B cell (primary cell): ENCODE measurements around the gene PALLD. TPM values are rescaled to one million over a fixed set of nuclear protein-coding genes. Genes with fewer than 3 reads are reported as not detected.

Experiments used
- ATAC-seq: fragments of 200-7000 bp; cut with Tn5 transposase; one replicate; pipeline ENCODE4 v1.10.0; 2021; ENCODE audit warnings: low read depth, mild to moderate bottlenecking, moderate number of reproducible peaks, moderate library complexity
- CTCF ChIA-PET: fragments of 350-600 bp; sonication (Branson Sonifier 250); formaldehyde crosslinking; loops from one replicate; lab custom pipeline; 2021; ENCODE audit warnings: antibody characterized with exemption, inconsistent platforms; lab: Charles Lee
- POLR2A ChIA-PET: fragments of 350-600 bp; sonication (Branson Sonifier 250); formaldehyde crosslinking; loops from one replicate; lab custom pipeline; 2021; ENCODE audit warnings: antibody characterized with exemption; lab: Charles Lee
- DNase-seq: peaks from one replicate; pipeline ENCODE4 v3.0.0; 2013
- H2AFZ ChIP-seq: 2 replicates; pipeline ENCODE4 v1.6.1; 2012; ENCODE audit warnings: mild to moderate bottlenecking, low read depth, low read length; ENCODE audit not compliant: insufficient read depth, poor library complexity, severe bottlenecking
- H3K27ac ChIP-seq, 2 donors: 1 replicate in 1 of 2; 2 replicates in 1 of 2; pipeline ENCODE4 v1.5.1; 2012 to 2013; ENCODE audit warnings: low read length in 2 of 2, mild to moderate bottlenecking in 2 of 2, moderate library complexity in 1 of 2
- H3K27me3 ChIP-seq, 4 experiments: fragments of 200-600 bp in 1 of 4; sonication (generic) in 1 of 4; replicated peaks in 1 of 4; 1 replicate in 2 of 4; 2 replicates in 2 of 4; pipeline versions ENCODE4 v1.6.1 to v1.7.0; 2013 to 2016; ENCODE audit warnings: low read length in 3 of 4, mild to moderate bottlenecking in 2 of 4, mixed read lengths in 1 of 4, moderate library complexity in 1 of 4; ENCODE audit not compliant: insufficient read depth in 4 of 4, control insufficient read depth in 3 of 4; ENCODE audit errors: control extremely low read depth in 1 of 4
- H3K36me3 ChIP-seq, 2 experiments: replicated peaks in 1 of 2; 1 replicate in 1 of 2; 2 replicates in 1 of 2; pipeline versions ENCODE4 v1.6.1 to v1.7.1; 2013; ENCODE audit warnings: low read length in 1 of 2; ENCODE audit not compliant: insufficient read depth in 2 of 2, control insufficient read depth in 1 of 2; ENCODE audit errors: control extremely low read depth in 1 of 2, extremely low read depth in 1 of 2
- H3K4me1 ChIP-seq, 2 donors: fragments of 200-600 bp in 1 of 2; sonication (generic) in 1 of 2; 1 replicate in 1 of 2; 2 replicates in 1 of 2; pipeline versions ENCODE4 v1.5.1 to v1.6.1; 2013 to 2017; ENCODE audit warnings: low read length in 2 of 2; ENCODE audit not compliant: control insufficient read depth in 2 of 2, insufficient read depth in 2 of 2
- H3K4me2 ChIP-seq: replicated peaks from 2 replicates; pipeline ENCODE3; 2012; ENCODE audit warnings: mild to moderate bottlenecking, low read depth, low read length; ENCODE audit not compliant: poor library complexity, severe bottlenecking
- H3K4me3 ChIP-seq, 5 experiments: fragments of 200-600 bp in 1 of 5; sonication (generic) in 1 of 5; 1 replicate in 3 of 5; 2 replicates in 2 of 5; pipeline versions ENCODE4 v1.5.1 to v1.7.0; 2011 to 2016; ENCODE audit warnings: low read length in 4 of 5, mild to moderate bottlenecking in 4 of 5, low read depth in 2 of 5, control low read depth in 1 of 5, moderate library complexity in 1 of 5; ENCODE audit not compliant: insufficient read depth in 1 of 5; ENCODE audit errors: control extremely low read depth in 1 of 5, extremely low read depth in 1 of 5
- H3K79me2 ChIP-seq: fragments of 200-600 bp; sonication (generic); one replicate; pipeline ENCODE4 v1.6.0; 2016; ENCODE audit warnings: low read length; ENCODE audit not compliant: control insufficient read depth, insufficient read depth
- H3K9ac ChIP-seq: fragments of 200-600 bp; sonication (generic); 2 replicates; pipeline ENCODE4 v1.6.1; 2017; ENCODE audit warnings: mild to moderate bottlenecking, low read length, moderate library complexity
- H3K9me3 ChIP-seq, 3 donors: one replicate each; pipeline versions ENCODE4 v1.6.1 to v1.7.1; 2013; ENCODE audit warnings: low read length in 2 of 3; ENCODE audit not compliant: control insufficient read depth in 2 of 3, insufficient read depth in 1 of 3; ENCODE audit errors: control extremely low read depth in 1 of 3
- H4K20me1 ChIP-seq: 2 replicates; pipeline ENCODE4 v1.6.0; 2012; ENCODE audit warnings: mild to moderate bottlenecking, low read length; ENCODE audit not compliant: insufficient read depth, control insufficient read depth, poor library complexity, severe bottlenecking
- H3K27ac Mint-ChIP-seq: one replicate; pipeline ENCODE4 v1.8.0; 2021; ENCODE audit warnings: mixed read lengths
- H3K27me3 Mint-ChIP-seq: one replicate; pipeline ENCODE4 v1.8.0; 2021; ENCODE audit warnings: mixed read lengths
- H3K4me1 Mint-ChIP-seq: one replicate; pipeline ENCODE4 v1.8.0; 2021; ENCODE audit warnings: mixed read lengths
- H3K4me3 Mint-ChIP-seq: one replicate; pipeline ENCODE4 v1.8.0; 2021; ENCODE audit warnings: mixed read lengths
- H3K9me3 Mint-ChIP-seq: one replicate; pipeline ENCODE4 v1.8.0; 2022; ENCODE audit warnings: mixed read lengths; ENCODE audit not compliant: insufficient read depth
- EZH2 ChIP-seq: IDR thresholded peaks from 2 replicates; pipeline ENCODE4 v1.6.1; 2012; ENCODE audit warnings: borderline replicate concordance, low read depth, mild to moderate bottlenecking, moderate library complexity, low read length; ENCODE audit not compliant: insufficient read depth, poor library complexity, severe bottlenecking
- WGBS: methylation state at CpG from one replicate; pipeline ENCODE4 v1.1.5; 2013; ENCODE audit warnings: missing lambda C conversion rate; ENCODE audit not compliant: insufficient coverage; 5-methylcytosine and 5-hydroxymethylcytosine counted together
- intact Hi-C: fragments of 100-400 bp; cut with micrococcal nuclease; formaldehyde crosslinking; loops from one replicate; pipeline ENCODE4 v1.10.0; 2022
- polyA plus RNA-seq: library from polyadenylated mRNA; depleted of rRNA; stranded (reverse); fragments of >200 nt; gene quantifications from 2 replicates; pipeline ENCODE4 v1.2.3, GENCODE V29; 2012
- total RNA-seq, 2 donors: library from RNA; stranded (reverse); fragments of 120-200 nt in 1 of 2; gene quantifications; 1 replicate in 1 of 2; 2 replicates in 1 of 2; pipeline versions ENCODE4 v1.2.3 to v1.2.4, GENCODE V29; 2013 to 2022
- TF ChIP-seq, protein P1 (sequence below): fragments of 200-600 bp; IDR thresholded peaks from one replicate; pipeline ENCODE4 v1.8.0; 2022; ENCODE audit warnings: antibody characterized with exemption, mild to moderate bottlenecking

Gene PALLD
- total and polyA plus RNA-seq, 2 donors (not counting 1 experiment from before 2014, with no cell fraction given), result 0.63 to 0.71 TPM

DNA sequence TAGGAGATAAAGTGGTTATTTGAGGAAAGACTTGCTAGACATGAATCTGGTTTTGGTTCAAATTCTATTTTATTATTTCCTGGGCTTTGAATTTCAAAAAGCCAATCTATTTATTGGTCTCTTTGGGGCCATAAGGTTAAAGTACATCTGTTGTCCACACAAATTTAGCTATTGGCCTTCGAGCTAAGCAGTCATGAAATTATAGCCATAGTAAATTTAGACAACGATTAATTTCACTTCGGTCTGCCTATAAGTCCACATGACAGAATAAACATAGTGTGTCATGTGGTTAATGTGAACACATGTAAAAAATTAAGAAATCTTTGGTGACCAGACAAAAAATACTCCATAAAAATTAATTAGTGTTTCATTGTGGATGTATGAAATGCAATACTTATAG, 161.9 kb downstream of the PALLD start:
- Histone ChIP-seq H3K27ac (no peak overlapping the region), H3K36me3 (no peaks in the 10 kb centered on the region), H3K4me1 (no peaks in the 10 kb centered on the region), H3K79me2 (no peaks in the 10 kb centered on the region), H3K9me3 (no peaks in the 10 kb centered on the region), H3K27me3 (no peaks in the 10 kb centered on the region), H3K4me3 (no peak overlapping the region), H3K4me2 (no peak overlapping the region), H4K20me1 (no peaks in the 10 kb centered on the region), H3K9ac (no peak overlapping the region), H2AFZ (no peak overlapping the region)
- ATAC-seq (no peak), DNase-seq (no peak)
- POLR2A ChIA-PET, result no interaction called here
- H3K4me3 Mint-ChIP-seq, result no peak overlapping the region
- no peak for TF ChIP-seq EZH2
- TF ChIP-seq, protein P1, sequence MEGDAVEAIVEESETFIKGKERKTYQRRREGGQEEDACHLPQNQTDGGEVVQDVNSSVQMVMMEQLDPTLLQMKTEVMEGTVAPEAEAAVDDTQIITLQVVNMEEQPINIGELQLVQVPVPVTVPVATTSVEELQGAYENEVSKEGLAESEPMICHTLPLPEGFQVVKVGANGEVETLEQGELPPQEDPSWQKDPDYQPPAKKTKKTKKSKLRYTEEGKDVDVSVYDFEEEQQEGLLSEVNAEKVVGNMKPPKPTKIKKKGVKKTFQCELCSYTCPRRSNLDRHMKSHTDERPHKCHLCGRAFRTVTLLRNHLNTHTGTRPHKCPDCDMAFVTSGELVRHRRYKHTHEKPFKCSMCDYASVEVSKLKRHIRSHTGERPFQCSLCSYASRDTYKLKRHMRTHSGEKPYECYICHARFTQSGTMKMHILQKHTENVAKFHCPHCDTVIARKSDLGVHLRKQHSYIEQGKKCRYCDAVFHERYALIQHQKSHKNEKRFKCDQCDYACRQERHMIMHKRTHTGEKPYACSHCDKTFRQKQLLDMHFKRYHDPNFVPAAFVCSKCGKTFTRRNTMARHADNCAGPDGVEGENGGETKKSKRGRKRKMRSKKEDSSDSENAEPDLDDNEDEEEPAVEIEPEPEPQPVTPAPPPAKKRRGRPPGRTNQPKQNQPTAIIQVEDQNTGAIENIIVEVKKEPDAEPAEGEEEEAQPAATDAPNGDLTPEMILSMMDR, result no peak
- H3K4me1 Mint-ChIP-seq, result no peaks in the 10 kb centered on the region
- intact Hi-C loops, result no loop called here
- H3K27ac Mint-ChIP-seq, result no peak overlapping the region
- peaks cover 17% of the 10 kb centered on the region for H3K27me3 Mint-ChIP-seq
- H3K9me3 Mint-ChIP-seq, result no peaks in the 10 kb centered on the region
- no CpG with 5 or more reads among the region's 3 CpGs for WGBS
- CTCF ChIA-PET, result no interaction called here

DNA sequence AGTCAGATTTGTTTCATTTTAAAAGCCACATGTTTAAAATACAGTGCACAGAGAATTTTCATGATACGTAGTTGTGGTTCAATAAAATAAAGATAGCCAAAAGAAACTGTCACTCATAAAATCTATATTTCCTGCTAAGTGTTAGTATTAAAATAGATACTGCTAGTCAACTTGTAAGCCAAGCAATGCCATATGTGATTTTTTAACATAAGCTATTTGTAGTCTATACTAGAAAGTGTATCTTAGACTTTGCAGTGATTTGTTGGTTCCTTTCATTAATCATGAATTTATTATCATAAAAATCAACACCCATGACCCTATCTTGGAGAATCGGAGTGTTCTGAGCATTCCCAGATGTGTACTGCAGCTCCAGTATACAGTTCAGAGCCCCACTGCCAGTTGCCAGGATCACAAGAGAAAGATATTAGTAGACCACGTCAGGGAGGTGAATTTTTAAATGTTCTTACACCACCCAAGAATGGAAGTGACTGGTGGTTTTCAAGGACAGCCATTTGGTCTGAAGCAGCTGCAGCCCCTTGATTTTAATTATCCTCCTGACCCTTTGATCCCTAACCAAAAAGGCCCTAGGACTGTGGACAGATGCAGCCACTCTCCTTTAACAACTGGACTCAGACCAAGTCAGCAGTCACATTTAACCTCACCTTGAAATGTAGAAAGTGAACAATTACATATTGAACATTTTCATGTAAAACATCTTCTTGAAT, 163.1 kb downstream of the PALLD start:
- no peak overlapping the region for H3K27ac ChIP-seq
- intact Hi-C loops, result no loop called here
- H3K36me3 ChIP-seq, result no peaks in the 10 kb centered on the region
- H3K4me3 ChIP-seq, result no peak overlapping the region
- H3K9me3 ChIP-seq, result no peaks in the 10 kb centered on the region
- no peaks in the 10 kb centered on the region for H3K4me1 ChIP-seq
- Mint-ChIP-seq H3K27ac (no peak overlapping the region), H3K4me3 (no peak overlapping the region), H3K27me3 (peaks cover 21% of the 10 kb centered on the region), H3K4me1 (no peaks in the 10 kb centered on the region), H3K9me3 (no peaks in the 10 kb centered on the region)
- no peak for DNase-seq
- H3K4me2 ChIP-seq, result no peak overlapping the region
- H3K9ac ChIP-seq, result no peak overlapping the region
- H2AFZ ChIP-seq, result no peak overlapping the region
- no peaks in the 10 kb centered on the region for H3K27me3 ChIP-seq
- POLR2A ChIA-PET, result no interaction called here
- no peaks in the 10 kb centered on the region for H3K79me2 ChIP-seq
- CTCF ChIA-PET, result no interaction called here
- no peak for ATAC-seq
- 100% methylated on average over 1 of the region's 3 CpGs for WGBS
- no peak for TF ChIP-seq EZH2
- TF ChIP-seq, protein P1, result no peak
- H4K20me1 ChIP-seq, result no peaks in the 10 kb centered on the region
